Memory B cell (primary cell): Measurements from ENCODE around the gene PCBD1.

Experiments used
- ATAC-seq: fragments of 150-1000 bp; cut with Tn5 transposase; 2 replicates; pipeline ENCODE4 v1.10.0; 2021; ENCODE audit warnings: low read depth, mild to moderate bottlenecking, moderate library complexity
- DNase-seq, 2 donors: peaks; one replicate each; pipeline ENCODE4 v3.0.0; 2022; ENCODE audit warnings: low spot score in 2 of 2
- H3K27ac Mint-ChIP-seq: one replicate; pipeline ENCODE4 v1.8.0; 2022; ENCODE audit warnings: mild to moderate bottlenecking, moderate library complexity, mixed read lengths
- H3K27me3 Mint-ChIP-seq: one replicate; pipeline ENCODE4 v1.8.0; 2022; ENCODE audit warnings: mixed read lengths
- H3K36me3 Mint-ChIP-seq: one replicate; pipeline ENCODE4 v1.8.0; 2022; ENCODE audit warnings: mild to moderate bottlenecking, mixed read lengths
- H3K4me1 Mint-ChIP-seq: one replicate; pipeline ENCODE4 v1.8.0; 2022; ENCODE audit warnings: mixed read lengths
- H3K4me3 Mint-ChIP-seq: one replicate; pipeline ENCODE4 v1.8.0; 2022; ENCODE audit warnings: mild to moderate bottlenecking, moderate library complexity, mixed read lengths
- H3K9me3 Mint-ChIP-seq: one replicate; pipeline ENCODE4 v1.8.0; 2022; ENCODE audit warnings: mixed read lengths

Gene PCBD1

DNA sequence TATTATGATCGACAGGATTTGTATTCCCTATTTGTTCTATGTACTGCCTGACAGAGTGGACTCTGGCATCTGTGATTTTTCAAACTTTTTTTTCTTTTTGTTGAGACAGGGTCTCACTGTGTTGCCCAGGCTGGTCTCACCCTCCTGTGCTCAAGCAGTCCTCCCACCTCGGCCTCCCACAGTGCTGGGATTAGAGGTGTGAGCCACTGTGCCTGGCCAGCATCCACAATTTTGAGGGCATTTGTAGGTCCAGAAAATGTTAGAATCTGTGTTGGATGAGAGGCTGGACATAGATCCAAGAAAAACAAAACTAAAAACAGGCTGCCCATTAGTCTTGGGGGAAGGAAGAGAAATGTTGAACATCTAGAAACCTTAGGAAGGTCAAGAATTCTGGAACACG, 38.3 kb downstream of the PCBD1 start:
- H3K27me3 Mint-ChIP-seq: no peaks in the 10 kb centered on the region

DNA sequence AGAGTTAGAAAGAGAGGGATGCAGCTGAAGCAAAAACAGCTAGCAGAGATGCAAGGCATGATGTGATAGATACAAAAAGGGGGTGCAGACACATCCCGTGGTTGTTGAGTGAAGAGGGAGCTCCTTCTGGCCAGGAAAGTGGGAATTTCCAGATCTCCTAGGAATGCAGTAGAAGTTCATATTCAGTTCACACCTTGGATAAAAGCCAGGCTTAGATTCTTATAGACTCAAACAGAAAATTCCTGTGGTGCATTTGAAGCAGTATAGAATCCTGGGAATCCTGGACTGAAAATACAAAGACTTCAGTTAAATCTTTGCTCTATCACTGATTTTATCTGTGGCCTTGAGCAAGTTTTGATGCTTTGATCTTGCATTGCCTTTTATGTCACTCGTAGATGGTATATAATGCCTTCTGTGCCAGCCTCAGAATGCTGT, 38.8 kb downstream of the PCBD1 start:
- Mint-ChIP-seq H3K36me3 (peaks cover 27% of the 10 kb centered on the region), H3K4me1 (no peaks in the 10 kb centered on the region), H3K9me3 (no peaks in the 10 kb centered on the region), H3K27me3 (no peaks in the 10 kb centered on the region), H3K27ac (peak overlapping the region; percentile 32), H3K4me3 (no peak overlapping the region)
- ATAC-seq (no peak), DNase-seq (no peak)

More for the DNA sequence above, 38.3 kb downstream of the PCBD1 start:
- DNase-seq (no peak), ATAC-seq (no peak)
- Mint-ChIP-seq H3K4me1 (no peaks in the 10 kb centered on the region), H3K36me3 (peaks cover 27% of the 10 kb centered on the region), H3K27ac (no peak overlapping the region), H3K9me3 (no peaks in the 10 kb centered on the region), H3K4me3 (no peak overlapping the region)

DNA sequence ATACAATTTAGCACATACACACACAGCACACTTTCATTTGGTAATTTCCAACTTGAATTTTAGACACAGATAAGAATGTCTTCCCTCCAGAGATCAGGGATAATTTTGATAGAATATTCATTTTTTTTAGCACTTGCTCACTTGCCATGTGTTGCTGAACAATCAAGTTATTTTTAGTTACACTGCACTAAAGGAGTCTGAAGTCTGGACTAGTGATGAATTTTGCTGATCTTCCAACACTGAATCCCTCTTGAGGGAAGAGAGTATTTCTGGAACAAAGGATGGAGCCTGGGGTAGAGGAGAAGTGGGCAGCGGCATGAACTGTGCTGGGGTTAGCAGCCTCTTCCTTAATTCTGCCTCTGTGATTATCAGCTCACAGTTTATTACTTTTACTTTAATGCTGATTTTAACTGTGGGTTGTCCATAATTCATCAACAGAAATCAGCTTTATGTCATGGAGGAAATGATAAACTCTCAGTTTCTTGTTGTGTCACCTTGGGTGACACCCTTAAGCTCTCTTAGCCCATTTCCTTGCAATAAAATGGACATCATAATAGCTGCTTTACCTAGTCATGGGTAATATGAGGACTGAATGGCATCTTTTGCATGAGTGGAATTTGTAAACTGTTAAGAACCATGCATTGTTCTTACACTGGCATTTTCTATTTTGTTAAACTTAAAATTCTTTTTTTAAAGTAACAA, 40.6 kb downstream of the PCBD1 start:
- ATAC-seq: no peak
- Mint-ChIP-seq H3K36me3 (peaks cover 27% of the 10 kb centered on the region), H3K9me3 (no peaks in the 10 kb centered on the region), H3K4me1 (peaks cover 2% of the 10 kb centered on the region), H3K4me3 (no peak overlapping the region), H3K27ac (no peak overlapping the region), H3K27me3 (no peaks in the 10 kb centered on the region)
- DNase-seq: no peak

DNA sequence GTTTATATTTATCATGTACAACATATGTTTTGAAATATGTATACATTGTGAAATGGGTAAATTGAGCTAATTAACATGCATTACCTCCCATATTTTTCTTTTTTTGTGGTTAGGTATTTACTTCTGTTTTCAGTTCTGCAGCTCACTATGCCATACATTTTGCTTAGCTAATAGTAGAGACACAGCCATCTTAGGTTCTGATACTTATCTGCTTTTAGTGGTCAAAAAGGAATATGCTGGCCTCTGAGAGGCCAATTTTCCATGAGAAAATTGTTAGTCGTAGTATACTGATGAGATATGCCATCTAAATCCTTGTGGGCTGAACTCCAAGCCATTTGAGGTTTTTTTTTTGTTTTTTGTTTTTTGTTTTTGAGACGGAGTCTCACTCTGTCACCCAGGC, 41.6 kb downstream of the PCBD1 start:
- Mint-ChIP-seq H3K27ac (no peak overlapping the region), H3K36me3 (peaks cover 26% of the 10 kb centered on the region), H3K9me3 (no peaks in the 10 kb centered on the region), H3K4me1 (peaks cover 2% of the 10 kb centered on the region), H3K4me3 (no peak overlapping the region), H3K27me3 (no peaks in the 10 kb centered on the region)
- DNase-seq (no peak), ATAC-seq (no peak)

DNA sequence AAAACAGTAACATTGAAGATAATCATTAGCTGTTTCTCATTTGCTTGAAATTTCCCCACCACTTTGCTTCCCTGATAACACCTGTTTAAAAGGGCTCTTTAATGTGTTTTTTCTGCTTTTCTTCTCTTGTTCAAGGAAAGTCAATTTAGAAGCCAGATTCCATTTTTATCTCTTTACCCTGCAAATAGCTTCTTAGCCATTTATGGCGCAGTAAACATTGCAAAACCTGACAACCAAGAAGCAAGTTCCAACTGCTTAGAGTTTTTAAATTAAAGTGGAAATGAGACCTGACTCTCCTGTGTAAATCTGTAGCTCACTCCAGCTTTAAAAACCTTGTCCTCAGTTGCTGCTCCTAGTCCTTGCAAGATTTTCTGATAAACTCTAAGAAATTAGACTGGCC, 42.5 kb downstream of the PCBD1 start:
- ATAC-seq: no peak
- Mint-ChIP-seq H3K27me3 (no peaks in the 10 kb centered on the region), H3K36me3 (peaks cover 24% of the 10 kb centered on the region), H3K9me3 (no peaks in the 10 kb centered on the region), H3K4me3 (no peak overlapping the region), H3K27ac (no peak overlapping the region), H3K4me1 (peaks cover 2% of the 10 kb centered on the region)
- no peak for DNase-seq

DNA sequence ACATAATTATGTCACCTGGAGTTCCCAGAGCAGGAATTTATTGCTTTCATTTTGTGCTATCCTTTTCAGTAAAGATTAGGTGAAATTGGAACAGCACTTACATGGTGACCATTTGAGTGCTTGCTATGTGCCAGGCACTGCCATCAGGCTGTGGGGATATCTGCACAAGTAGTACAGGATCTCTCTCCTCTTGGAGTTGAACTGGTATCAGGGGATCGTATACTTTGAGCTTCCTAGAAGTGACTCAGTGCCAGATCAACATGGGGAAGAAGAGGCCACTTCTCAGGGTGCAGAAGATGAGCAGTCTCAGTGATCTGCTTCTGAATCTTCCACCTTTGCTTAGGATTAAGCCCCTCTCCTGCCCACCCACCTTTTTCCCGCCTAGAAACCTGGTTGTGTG, 43.1 kb downstream of the PCBD1 start:
- Mint-ChIP-seq H3K4me1 (peaks cover 3% of the 10 kb centered on the region), H3K4me3 (no peak overlapping the region), H3K27me3 (no peaks in the 10 kb centered on the region), H3K27ac (no peak overlapping the region), H3K36me3 (peaks cover 24% of the 10 kb centered on the region), H3K9me3 (no peaks in the 10 kb centered on the region)
- no peak for ATAC-seq
- DNase-seq: no peak

DNA sequence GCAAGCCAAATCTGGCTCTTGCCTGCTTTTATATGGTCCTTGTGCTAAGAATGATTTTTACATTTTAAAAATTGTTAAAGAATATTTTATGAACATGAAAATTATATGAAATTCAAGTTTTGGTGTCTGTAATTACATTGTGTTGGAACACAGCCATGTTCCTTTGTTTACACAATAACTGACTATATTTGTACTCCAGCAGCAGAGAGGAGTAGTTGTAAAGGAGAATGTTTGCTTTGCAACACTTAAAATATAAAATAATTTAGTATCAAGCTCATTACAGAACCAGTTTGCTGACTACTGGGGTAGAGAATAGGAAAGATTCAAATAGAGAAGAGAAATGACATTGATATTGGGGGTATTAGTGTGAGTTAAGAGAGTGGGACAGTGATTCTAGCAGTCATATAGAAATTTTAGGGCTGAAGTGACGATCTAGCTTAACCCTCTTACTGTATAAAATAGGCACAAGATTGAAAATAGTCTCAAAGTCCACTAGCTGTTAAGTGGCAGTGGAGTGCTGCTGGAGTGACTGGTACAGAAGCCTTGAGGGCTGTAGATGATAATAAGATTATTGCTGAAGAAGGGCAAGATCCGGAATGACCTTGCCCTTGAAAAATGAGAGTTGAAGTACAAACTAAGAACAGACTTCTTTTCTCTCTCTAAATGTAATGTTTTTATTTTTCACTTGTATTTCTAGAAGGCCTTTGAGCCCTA, 44.4 kb downstream of the PCBD1 start:
- Mint-ChIP-seq H3K36me3 (peaks cover 26% of the 10 kb centered on the region), H3K9me3 (no peaks in the 10 kb centered on the region), H3K4me1 (peaks cover 5% of the 10 kb centered on the region), H3K27me3 (no peaks in the 10 kb centered on the region), H3K4me3 (no peak overlapping the region), H3K27ac (no peak overlapping the region)
- ATAC-seq: no peak
- no peak for DNase-seq

DNA sequence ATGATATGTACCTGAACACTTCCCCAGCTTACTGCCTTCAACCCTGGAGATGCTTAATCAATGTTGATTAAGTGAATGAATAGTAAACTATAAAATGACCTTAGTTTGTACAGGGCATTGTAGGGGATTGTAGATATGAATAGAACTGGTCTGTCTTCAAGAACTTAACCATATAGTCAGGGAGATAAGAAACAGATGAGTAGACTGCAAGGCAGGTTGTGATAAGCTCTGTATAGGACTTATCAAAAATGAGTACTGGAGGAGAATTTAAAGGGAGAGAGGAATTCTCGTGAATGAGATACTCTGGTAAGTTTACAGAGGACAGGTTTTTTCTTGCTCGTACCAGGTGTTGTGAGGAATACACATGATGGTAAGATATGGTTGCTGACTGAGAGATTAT, 45.0 kb downstream of the PCBD1 start:
- no peaks in the 10 kb centered on the region for H3K27me3 Mint-ChIP-seq
- DNase-seq: no peak
- H3K27ac Mint-ChIP-seq: no peak overlapping the region
- H3K4me3 Mint-ChIP-seq: no peak overlapping the region
- no peaks in the 10 kb centered on the region for H3K9me3 Mint-ChIP-seq
- H3K36me3 Mint-ChIP-seq: peaks cover 23% of the 10 kb centered on the region
- peaks cover 8% of the 10 kb centered on the region for H3K4me1 Mint-ChIP-seq
- no peak for ATAC-seq

DNA sequence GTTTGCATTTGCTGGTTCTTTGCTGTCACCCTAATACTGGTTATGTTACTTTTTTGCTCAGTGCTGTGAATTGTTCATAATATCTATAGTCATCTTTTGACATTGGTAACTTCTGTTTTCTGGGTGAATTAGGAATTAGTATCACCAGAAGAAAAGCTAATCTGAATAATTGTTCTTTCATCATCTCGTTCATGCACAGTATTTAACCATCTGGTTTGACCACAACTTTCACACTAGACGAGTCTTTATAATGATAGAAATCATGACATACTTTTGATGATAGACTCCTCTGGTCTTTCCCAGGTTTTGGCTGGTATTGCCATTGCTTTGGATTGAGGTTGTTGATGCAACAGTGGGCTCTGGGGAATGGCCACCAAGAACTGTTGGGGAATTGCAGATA, 47.5 kb downstream of the PCBD1 start:
- Mint-ChIP-seq H3K4me3 (no peak overlapping the region), H3K4me1 (peaks cover 15% of the 10 kb centered on the region), H3K36me3 (peaks cover 37% of the 10 kb centered on the region), H3K27me3 (no peaks in the 10 kb centered on the region), H3K9me3 (peaks cover 2% of the 10 kb centered on the region), H3K27ac (no peak overlapping the region)
- ATAC-seq: no peak
- no peak for DNase-seq

DNA sequence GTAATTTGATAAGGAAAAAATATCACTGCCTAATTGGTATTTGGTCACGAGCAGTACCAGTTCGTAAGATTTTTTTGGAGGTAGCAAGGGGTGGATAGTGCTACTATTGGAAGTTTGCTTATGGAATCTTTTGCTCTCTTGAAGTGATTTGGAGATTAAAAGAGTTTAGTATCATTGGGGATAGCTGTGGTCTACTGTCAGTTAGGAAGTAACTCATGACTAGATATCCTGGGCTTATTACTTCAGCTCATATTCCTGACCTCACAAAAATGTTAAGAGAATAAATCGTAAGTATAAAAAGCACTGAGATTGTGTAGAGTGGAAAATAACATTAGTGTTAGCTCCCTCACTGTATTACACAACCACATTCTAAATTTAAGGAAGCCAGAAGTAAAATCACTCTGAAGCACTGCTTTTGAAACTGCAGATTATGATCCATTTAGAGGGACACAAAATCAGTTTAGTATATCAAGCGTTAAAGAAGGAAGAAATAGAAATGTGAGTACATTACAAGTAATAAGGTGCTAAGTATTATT, 50.0 kb downstream of the PCBD1 start:
- H3K9me3 Mint-ChIP-seq: peaks cover 2% of the 10 kb centered on the region
- peaks cover 38% of the 10 kb centered on the region for H3K36me3 Mint-ChIP-seq
- H3K27ac Mint-ChIP-seq: no peak overlapping the region
- H3K4me1 Mint-ChIP-seq: peaks cover 15% of the 10 kb centered on the region
- H3K27me3 Mint-ChIP-seq: no peaks in the 10 kb centered on the region
- no peak for DNase-seq
- no peak overlapping the region for H3K4me3 Mint-ChIP-seq
- ATAC-seq: no peak

DNA sequence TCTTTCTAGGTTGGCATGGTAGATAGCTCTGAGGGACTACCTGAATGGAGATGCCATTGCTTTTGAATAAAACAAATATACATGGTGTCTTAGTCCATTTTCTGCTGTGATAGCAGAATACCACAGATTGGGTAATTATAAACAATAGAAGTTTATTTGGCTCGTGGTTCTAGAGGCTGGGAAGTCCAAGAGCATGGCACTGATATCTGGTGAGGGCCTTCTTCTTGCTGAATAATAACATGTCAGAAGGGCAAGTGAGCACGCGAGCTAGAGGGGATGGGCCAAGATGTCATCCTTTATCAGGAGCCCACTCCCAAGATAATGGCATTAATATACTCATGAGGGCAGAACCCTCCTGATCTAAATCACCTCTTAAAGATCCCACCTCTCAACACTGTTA, 50.7 kb downstream of the PCBD1 start:
- no peak overlapping the region for H3K4me3 Mint-ChIP-seq
- no peaks in the 10 kb centered on the region for H3K27me3 Mint-ChIP-seq
- H3K27ac Mint-ChIP-seq: no peak overlapping the region
- DNase-seq (no peak), ATAC-seq (no peak)
- H3K4me1 Mint-ChIP-seq: peaks cover 13% of the 10 kb centered on the region
- peaks cover 32% of the 10 kb centered on the region for H3K36me3 Mint-ChIP-seq
- peaks cover 2% of the 10 kb centered on the region for H3K9me3 Mint-ChIP-seq

DNA sequence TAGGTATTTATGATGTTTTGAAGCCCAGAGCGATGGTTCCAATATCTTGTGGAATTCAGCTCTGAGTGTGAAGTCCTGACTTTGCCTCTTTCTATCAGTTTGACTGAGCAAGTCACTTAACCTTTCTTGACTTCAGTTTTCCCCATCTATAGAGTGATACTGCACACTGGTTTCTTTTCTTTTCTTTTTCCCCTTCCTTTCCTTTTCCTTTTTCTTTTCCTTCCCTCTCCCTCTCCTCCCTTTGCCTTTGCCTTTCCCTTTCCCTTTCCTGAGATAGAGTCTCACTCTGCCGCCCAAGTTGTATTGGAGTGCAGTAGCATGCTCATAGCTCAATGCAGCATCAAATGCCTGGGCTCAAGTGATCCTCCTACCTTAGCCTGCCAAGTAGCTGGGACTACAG, 52.0 kb downstream of the PCBD1 start:
- no peak overlapping the region for H3K27ac Mint-ChIP-seq
- DNase-seq: no peak
- H3K9me3 Mint-ChIP-seq: peaks cover 2% of the 10 kb centered on the region
- ATAC-seq: no peak
- no peaks in the 10 kb centered on the region for H3K27me3 Mint-ChIP-seq
- peaks cover 31% of the 10 kb centered on the region for H3K36me3 Mint-ChIP-seq
- peaks cover 13% of the 10 kb centered on the region for H3K4me1 Mint-ChIP-seq
- no peak overlapping the region for H3K4me3 Mint-ChIP-seq

DNA sequence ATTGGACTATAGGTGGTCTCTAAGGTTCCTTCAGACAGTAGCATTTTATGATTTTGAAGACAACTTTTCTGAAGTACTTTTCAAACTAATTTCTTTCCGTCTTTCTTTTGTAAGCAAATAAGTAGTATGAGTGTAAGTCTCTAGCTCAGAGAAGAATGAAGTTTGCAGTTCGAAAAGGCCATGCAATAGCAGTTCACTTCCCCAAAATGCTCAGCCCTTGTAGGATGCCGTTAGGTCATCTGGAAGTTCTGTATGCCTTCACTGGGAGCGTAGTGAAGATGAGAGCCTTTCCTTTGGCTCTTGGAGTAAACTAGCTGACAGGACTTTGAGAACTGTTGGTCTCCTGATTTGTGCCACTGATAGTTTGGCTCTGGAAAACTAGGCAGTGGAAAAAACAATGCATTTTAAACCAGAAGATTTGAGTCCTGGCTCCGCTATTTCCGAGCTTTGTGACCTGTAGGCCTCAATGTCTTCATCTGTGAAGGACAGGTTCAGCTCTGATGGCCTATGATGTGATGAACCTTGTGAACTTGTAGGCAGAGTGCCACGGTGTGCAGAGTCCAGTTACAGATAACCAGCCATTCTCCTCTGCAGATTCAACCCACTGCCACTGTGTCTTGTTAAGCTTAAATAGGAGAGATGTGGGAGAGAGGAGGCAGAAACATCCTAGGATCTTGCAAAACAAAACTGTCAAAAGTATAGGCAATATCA, 53.8 kb downstream of the PCBD1 start:
- no peak overlapping the region for H3K27ac Mint-ChIP-seq
- H3K36me3 Mint-ChIP-seq: peaks cover 31% of the 10 kb centered on the region
- no peak overlapping the region for H3K4me3 Mint-ChIP-seq
- peaks cover 2% of the 10 kb centered on the region for H3K9me3 Mint-ChIP-seq
- H3K4me1 Mint-ChIP-seq: peaks cover 10% of the 10 kb centered on the region
- ATAC-seq (no peak), DNase-seq (no peak)
- no peaks in the 10 kb centered on the region for H3K27me3 Mint-ChIP-seq

DNA sequence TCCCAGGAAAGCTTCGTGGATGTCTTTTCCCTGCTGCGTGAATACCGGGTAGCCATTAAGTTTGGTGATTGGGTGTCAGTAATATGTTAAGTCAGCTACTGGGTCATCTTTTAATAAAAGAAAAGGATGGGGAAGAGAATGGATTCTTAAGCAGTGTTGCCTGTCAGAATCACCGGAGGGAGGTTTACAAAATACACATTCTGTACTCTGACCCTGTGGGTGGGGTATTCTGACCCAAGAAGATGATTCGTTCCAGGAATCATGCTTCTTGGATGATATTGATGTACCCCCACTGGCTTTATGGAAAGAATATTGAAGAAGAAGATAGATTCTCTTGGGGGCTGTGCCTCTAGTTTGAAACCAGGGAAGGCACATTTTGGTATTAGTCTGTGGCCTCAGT, 54.3 kb downstream of the PCBD1 start:
- Mint-ChIP-seq H3K9me3 (peaks cover 2% of the 10 kb centered on the region), H3K4me1 (peaks cover 10% of the 10 kb centered on the region), H3K27me3 (no peaks in the 10 kb centered on the region), H3K27ac (no peak overlapping the region), H3K36me3 (peaks cover 34% of the 10 kb centered on the region), H3K4me3 (no peak overlapping the region)
- ATAC-seq (no peak), DNase-seq (no peak)
